ENCODE data around the gene PDE7B. TPM values are rescaled to one million over a fixed set of nuclear protein-coding genes. Genes with fewer than 3 reads are reported as not detected.

PDE7B gene
- total RNA-seq, 1 experiment from 2014 or later: not detected

DNA sequence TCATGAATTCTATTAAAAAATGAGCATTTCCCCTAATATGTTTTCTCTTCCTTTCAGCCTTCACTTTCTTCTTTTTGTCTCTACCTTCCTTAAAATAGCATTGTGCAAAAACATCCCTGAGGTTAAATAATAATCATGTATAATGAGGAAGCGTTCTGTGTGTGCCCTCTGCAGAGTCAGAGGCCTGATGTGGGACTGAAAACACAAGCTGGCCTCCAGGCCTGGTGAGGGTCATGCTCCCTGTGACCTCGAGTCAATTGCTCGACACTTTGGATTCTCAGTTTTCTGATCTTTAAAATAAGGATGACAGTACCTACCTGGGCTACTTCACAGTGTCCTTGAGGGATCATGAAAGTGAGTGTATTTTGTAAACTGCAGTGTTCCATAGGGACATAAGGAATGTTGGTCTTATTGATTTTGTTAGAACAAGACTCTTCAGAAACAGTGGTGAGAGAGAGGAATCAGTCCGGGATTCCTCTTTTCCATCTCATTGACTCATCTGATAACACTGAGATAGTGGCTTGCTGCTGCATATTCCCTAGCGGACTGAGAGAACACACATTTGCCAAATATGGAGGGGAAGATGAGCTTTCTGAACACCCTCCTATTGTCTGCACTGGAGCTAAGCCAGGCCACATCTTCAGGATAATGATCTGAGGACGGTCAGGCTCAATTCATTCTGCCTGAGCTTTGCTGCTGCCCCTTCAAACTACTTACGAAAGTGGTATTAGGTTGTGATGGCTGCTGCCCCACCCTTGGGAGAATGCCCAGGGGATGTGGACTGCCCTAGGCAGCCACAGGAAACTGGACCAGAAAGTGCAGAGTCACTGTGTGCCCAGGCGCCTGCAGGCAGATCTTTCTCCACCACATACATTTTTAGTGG is 39.6 kb upstream of the PDE7B start (continued):
- TF ChIP-seq, protein P1, sequence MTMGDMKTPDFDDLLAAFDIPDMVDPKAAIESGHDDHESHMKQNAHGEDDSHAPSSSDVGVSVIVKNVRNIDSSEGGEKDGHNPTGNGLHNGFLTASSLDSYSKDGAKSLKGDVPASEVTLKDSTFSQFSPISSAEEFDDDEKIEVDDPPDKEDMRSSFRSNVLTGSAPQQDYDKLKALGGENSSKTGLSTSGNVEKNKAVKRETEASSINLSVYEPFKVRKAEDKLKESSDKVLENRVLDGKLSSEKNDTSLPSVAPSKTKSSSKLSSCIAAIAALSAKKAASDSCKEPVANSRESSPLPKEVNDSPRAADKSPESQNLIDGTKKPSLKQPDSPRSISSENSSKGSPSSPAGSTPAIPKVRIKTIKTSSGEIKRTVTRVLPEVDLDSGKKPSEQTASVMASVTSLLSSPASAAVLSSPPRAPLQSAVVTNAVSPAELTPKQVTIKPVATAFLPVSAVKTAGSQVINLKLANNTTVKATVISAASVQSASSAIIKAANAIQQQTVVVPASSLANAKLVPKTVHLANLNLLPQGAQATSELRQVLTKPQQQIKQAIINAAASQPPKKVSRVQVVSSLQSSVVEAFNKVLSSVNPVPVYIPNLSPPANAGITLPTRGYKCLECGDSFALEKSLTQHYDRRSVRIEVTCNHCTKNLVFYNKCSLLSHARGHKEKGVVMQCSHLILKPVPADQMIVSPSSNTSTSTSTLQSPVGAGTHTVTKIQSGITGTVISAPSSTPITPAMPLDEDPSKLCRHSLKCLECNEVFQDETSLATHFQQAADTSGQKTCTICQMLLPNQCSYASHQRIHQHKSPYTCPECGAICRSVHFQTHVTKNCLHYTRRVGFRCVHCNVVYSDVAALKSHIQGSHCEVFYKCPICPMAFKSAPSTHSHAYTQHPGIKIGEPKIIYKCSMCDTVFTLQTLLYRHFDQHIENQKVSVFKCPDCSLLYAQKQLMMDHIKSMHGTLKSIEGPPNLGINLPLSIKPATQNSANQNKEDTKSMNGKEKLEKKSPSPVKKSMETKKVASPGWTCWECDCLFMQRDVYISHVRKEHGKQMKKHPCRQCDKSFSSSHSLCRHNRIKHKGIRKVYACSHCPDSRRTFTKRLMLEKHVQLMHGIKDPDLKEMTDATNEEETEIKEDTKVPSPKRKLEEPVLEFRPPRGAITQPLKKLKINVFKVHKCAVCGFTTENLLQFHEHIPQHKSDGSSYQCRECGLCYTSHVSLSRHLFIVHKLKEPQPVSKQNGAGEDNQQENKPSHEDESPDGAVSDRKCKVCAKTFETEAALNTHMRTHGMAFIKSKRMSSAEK (CRISPR knock-in tag; IDR thresholded peaks at IDR 0.05; ENCODE audit: borderline replicate concordance): no peak

DNA sequence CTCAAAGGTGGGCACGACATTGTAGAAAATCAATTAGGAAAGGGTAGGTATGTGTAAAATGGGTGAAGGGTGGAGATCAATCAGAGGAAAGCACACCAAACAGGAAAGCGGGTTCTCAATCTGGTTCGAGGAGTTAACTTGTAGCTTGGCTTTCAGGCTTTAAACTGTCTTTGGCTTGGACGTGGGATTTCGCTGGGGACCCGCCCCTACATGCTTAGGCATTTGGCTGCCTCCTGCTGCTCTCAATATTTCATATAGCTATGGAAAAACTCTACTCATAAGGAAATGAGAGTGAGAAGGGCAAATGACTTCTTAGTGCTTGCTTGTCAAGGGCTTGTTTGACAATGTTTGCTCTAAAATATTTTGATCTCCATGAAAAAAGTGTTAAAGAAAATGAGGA is 38.1 kb upstream of the PDE7B start:
- H3K27me3 Mint-ChIP-seq (ENCODE audit: low read depth): no peaks in the 10 kb centered on the region
- TF ChIP-seq TCF7 (CRISPR knock-in tag; IDR thresholded peaks at IDR 0.05; ENCODE audit: low read depth) (no peak), ZNF416 (CRISPR knock-in tag; IDR thresholded peaks at IDR 0.05) (no peak), OVOL2 (CRISPR knock-in tag; IDR thresholded peaks at IDR 0.05; ENCODE audit: borderline replicate concordance) (no peak), RELA (CRISPR knock-in tag; IDR thresholded peaks at IDR 0.05; ENCODE audit: borderline replicate concordance) (no peak), ELF4 (CRISPR knock-in tag; IDR thresholded peaks at IDR 0.05; ENCODE audit: low read depth) (no peak), ESRRA (CRISPR knock-in tag; IDR thresholded peaks at IDR 0.05; ENCODE audit: borderline replicate concordance) (no peak), SMAD3 (CRISPR knock-in tag; IDR thresholded peaks at IDR 0.05; ENCODE audit: borderline replicate concordance) (no peak), NR2C2 (CRISPR knock-in tag; IDR thresholded peaks at IDR 0.05) (no peak), ZBTB21 (CRISPR knock-in tag; IDR thresholded peaks at IDR 0.05; ENCODE audit: borderline replicate concordance) (no peak), ZNF671 (CRISPR knock-in tag; IDR thresholded peaks at IDR 0.05) (no peak), SOX15 (CRISPR knock-in tag; IDR thresholded peaks at IDR 0.05) (no peak)
- TF ChIP-seq, protein P2, sequence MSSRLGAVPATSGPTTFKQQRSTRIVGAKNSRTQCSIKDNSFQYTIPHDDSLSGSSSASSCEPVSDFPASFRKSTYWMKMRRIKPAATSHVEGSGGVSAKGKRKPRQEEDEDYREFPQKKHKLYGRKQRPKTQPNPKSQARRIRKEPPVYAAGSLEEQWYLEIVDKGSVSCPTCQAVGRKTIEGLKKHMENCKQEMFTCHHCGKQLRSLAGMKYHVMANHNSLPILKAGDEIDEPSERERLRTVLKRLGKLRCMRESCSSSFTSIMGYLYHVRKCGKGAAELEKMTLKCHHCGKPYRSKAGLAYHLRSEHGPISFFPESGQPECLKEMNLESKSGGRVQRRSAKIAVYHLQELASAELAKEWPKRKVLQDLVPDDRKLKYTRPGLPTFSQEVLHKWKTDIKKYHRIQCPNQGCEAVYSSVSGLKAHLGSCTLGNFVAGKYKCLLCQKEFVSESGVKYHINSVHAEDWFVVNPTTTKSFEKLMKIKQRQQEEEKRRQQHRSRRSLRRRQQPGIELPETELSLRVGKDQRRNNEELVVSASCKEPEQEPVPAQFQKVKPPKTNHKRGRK (CRISPR knock-in tag; IDR thresholded peaks at IDR 0.05; ENCODE audit: borderline replicate concordance): no peak
- TF ChIP-seq, protein P3, sequence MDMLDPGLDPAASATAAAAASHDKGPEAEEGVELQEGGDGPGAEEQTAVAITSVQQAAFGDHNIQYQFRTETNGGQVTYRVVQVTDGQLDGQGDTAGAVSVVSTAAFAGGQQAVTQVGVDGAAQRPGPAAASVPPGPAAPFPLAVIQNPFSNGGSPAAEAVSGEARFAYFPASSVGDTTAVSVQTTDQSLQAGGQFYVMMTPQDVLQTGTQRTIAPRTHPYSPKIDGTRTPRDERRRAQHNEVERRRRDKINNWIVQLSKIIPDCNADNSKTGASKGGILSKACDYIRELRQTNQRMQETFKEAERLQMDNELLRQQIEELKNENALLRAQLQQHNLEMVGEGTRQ (CRISPR knock-in tag; IDR thresholded peaks at IDR 0.05): no peak
- TF ChIP-seq, protein P4, sequence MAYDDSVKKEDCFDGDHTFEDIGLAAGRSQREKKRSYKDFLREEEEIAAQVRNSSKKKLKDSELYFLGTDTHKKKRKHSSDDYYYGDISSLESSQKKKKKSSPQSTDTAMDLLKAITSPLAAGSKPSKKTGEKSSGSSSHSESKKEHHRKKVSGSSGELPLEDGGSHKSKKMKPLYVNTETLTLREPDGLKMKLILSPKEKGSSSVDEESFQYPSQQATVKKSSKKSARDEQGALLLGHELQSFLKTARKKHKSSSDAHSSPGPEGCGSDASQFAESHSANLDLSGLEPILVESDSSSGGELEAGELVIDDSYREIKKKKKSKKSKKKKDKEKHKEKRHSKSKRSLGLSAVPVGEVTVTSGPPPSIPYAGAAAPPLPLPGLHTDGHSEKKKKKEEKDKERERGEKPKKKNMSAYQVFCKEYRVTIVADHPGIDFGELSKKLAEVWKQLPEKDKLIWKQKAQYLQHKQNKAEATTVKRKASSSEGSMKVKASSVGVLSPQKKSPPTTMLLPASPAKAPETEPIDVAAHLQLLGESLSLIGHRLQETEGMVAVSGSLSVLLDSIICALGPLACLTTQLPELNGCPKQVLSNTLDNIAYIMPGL (CRISPR knock-in tag; IDR thresholded peaks at IDR 0.05): no peak
- TF ChIP-seq, protein P5, sequence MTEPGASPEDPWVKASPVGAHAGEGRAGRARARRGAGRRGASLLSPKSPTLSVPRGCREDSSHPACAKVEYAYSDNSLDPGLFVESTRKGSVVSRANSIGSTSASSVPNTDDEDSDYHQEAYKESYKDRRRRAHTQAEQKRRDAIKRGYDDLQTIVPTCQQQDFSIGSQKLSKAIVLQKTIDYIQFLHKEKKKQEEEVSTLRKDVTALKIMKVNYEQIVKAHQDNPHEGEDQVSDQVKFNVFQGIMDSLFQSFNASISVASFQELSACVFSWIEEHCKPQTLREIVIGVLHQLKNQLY (CRISPR knock-in tag; IDR thresholded peaks at IDR 0.05): no peak
- TF ChIP-seq, protein P6, sequence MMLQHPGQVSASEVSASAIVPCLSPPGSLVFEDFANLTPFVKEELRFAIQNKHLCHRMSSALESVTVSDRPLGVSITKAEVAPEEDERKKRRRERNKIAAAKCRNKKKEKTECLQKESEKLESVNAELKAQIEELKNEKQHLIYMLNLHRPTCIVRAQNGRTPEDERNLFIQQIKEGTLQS (CRISPR knock-in tag; conservative IDR thresholded peaks at IDR 0.05): no peak
- TF ChIP-seq, protein P7, sequence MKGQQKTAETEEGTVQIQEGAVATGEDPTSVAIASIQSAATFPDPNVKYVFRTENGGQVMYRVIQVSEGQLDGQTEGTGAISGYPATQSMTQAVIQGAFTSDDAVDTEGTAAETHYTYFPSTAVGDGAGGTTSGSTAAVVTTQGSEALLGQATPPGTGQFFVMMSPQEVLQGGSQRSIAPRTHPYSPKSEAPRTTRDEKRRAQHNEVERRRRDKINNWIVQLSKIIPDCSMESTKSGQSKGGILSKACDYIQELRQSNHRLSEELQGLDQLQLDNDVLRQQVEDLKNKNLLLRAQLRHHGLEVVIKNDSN (CRISPR knock-in tag; IDR thresholded peaks at IDR 0.05): no peak
- peaks cover 11% of the 10 kb centered on the region for H3K9me3 Mint-ChIP-seq
- ChIA-PET POLR2A (no interaction called here), CTCF (interaction anchor here (0.7 kb wide), 1 partner anchor 96 kb away, joined by 3 read pairs; no protein-coding TSS in a partner anchor)
- peak overlapping the region; percentile 29; the same call in 1 of the 2 replicates for H3K27ac Mint-ChIP-seq
- DNase-seq (ENCODE audit: low spot score) (no peak), ATAC-seq (no peak)
- H3K4me3 Mint-ChIP-seq: no peak overlapping the region
- H3K4me1 Mint-ChIP-seq: peaks cover 48% of the 10 kb centered on the region
- H3K36me3 Mint-ChIP-seq: peaks cover 9% of the 10 kb centered on the region; the same call in 1 of the 2 replicates

Measured in WTC11 (cell line).